Caco-2 (cell line): ENCODE data around the gene TRIM75. TPM values are rescaled to one million over a fixed set of nuclear protein-coding genes. Genes with fewer than 3 reads are reported as not detected.
"Not testable (repeated sequence)": the region's sequence is repeated elsewhere in the genome, so short reads cannot be mapped to it uniquely, and the experiment has no call there.

Source experiments
- BruUV-seq: library from RNA; stranded (reverse); fragments of 400-500 nt; replicated peaks from 2 replicates; lab custom pipeline; 2021; lab: Mats Ljungman, UMichigan
- CTCF ChIA-PET: fragments of 300-600 bp; sonication (Branson Sonifier 250); formaldehyde crosslinking; loops from one replicate; lab custom pipeline; 2022; ENCODE audit warnings: antibody characterized with exemption; lab: Charles Lee
- POLR2A ChIA-PET: fragments of 300-600 bp; sonication (Branson Sonifier 250); formaldehyde crosslinking; loops from one replicate; lab custom pipeline; 2022; ENCODE audit warnings: antibody characterized with exemption; lab: Charles Lee
- DNase-seq, 2 experiments: peaks; one replicate each; pipeline versions ENCODE4 v3.0.0 to v3.0.0-alpha.2; 2020 to 2022
- H3K27me3 ChIP-seq: replicated peaks from 2 replicates; pipeline ENCODE4 v1.6.0; 2011; ENCODE audit warnings: low read length; ENCODE audit not compliant: control insufficient read depth, insufficient read depth
- H3K36me3 ChIP-seq: 2 replicates; pipeline ENCODE4 v1.5.1; 2011; ENCODE audit warnings: low read length; ENCODE audit not compliant: control insufficient read depth, insufficient read depth
- H3K4me1 ChIP-seq: fragments of 250-450 bp; sonication (Bioruptor Pico); 2 replicates; pipeline ENCODE4 v1.5.1; 2020; ENCODE audit warnings: mild to moderate bottlenecking
- H3K4me3 ChIP-seq: 2 replicates; pipeline ENCODE4 v1.5.1; 2011; ENCODE audit warnings: low read depth, mild to moderate bottlenecking, control low read depth, low read length
- H3K9me3 ChIP-seq: fragments of 250-450 bp; sonication (Bioruptor Pico); 2 replicates; pipeline ENCODE4 v1.5.1; 2020; ENCODE audit warnings: mild to moderate bottlenecking, moderate library complexity
- H3K27ac Mint-ChIP-seq: one replicate; pipeline ENCODE4 v1.8.0; 2022; ENCODE audit warnings: mixed read lengths; ENCODE audit not compliant: unreplicated experiment
- H3K27me3 Mint-ChIP-seq: one replicate; pipeline ENCODE4 v1.8.0; 2022; ENCODE audit warnings: mixed read lengths; ENCODE audit not compliant: insufficient read depth, unreplicated experiment
- H3K36me3 Mint-ChIP-seq: one replicate; pipeline ENCODE4 v1.8.0; 2022; ENCODE audit warnings: mild to moderate bottlenecking, mixed read lengths; ENCODE audit not compliant: insufficient read depth, unreplicated experiment
- H3K4me1 Mint-ChIP-seq: one replicate; pipeline ENCODE4 v1.8.0; 2022; ENCODE audit warnings: low read depth, mixed read lengths; ENCODE audit not compliant: unreplicated experiment
- H3K4me3 Mint-ChIP-seq: one replicate; pipeline ENCODE4 v1.8.0; 2022; ENCODE audit warnings: mild to moderate bottlenecking, moderate library complexity, mixed read lengths; ENCODE audit not compliant: unreplicated experiment
- H3K9me3 Mint-ChIP-seq: one replicate; pipeline ENCODE4 v1.8.0; 2022; ENCODE audit warnings: mixed read lengths; ENCODE audit not compliant: unreplicated experiment
- intact Hi-C: fragments of 100-400 bp; cut with micrococcal nuclease; formaldehyde crosslinking; loops from one replicate; pipeline ENCODE4 v1.10.0; 2022; ENCODE audit not compliant: unreplicated experiment
- total RNA-seq: library from RNA; stranded (reverse); gene quantifications from 2 replicates; pipeline ENCODE4 v1.2.3, GENCODE V29; 2022
- TF ChIP-seq, protein P1 (sequence below), 2 experiments: fragments of 200-600 bp in 1 of 2; IDR thresholded peaks; 1 replicate in 1 of 2; 2 replicates in 1 of 2; pipeline versions ENCODE4 v1.5.1 to v1.8.0; 2011 to 2022; ENCODE audit warnings: antibody characterized with exemption in 1 of 2, control low read depth in 1 of 2, inconsistent platforms in 1 of 2, low read depth in 1 of 2, low read length in 1 of 2, mild to moderate bottlenecking in 1 of 2, moderate library complexity in 1 of 2; ENCODE audit not compliant: insufficient read depth in 1 of 2, severe bottlenecking in 1 of 2, unreplicated experiment in 1 of 2

Gene TRIM75
- total RNA-seq, 1 experiment from 2014 or later: not detected

GRCh38 chr4:165060938-165061337 is 7.3 kb downstream of the TRIM75 start:
- intact Hi-C loops: loop anchor here (1.0 kb wide), 1 partner anchor 123 kb away; no protein-coding TSS in a partner anchor
- no peak for DNase-seq
- no peak overlapping the region for H3K4me3 Mint-ChIP-seq
- peaks cover 2% of the 10 kb centered on the region for H3K27me3 Mint-ChIP-seq
- no peaks in the 10 kb centered on the region for H3K4me1 ChIP-seq
- ChIA-PET POLR2A (no interaction called here), CTCF (no interaction called here)
- no TSS peak for BruUV-seq
- TF ChIP-seq, protein P1, sequence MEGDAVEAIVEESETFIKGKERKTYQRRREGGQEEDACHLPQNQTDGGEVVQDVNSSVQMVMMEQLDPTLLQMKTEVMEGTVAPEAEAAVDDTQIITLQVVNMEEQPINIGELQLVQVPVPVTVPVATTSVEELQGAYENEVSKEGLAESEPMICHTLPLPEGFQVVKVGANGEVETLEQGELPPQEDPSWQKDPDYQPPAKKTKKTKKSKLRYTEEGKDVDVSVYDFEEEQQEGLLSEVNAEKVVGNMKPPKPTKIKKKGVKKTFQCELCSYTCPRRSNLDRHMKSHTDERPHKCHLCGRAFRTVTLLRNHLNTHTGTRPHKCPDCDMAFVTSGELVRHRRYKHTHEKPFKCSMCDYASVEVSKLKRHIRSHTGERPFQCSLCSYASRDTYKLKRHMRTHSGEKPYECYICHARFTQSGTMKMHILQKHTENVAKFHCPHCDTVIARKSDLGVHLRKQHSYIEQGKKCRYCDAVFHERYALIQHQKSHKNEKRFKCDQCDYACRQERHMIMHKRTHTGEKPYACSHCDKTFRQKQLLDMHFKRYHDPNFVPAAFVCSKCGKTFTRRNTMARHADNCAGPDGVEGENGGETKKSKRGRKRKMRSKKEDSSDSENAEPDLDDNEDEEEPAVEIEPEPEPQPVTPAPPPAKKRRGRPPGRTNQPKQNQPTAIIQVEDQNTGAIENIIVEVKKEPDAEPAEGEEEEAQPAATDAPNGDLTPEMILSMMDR (IDR thresholded peaks at IDR 0.05; ENCODE audit: insufficient read depth in 1 of 2, low read depth in 1 of 2, low read length in 1 of 2, severe bottlenecking in 1 of 2, unreplicated experiment in 1 of 2): peak; percentile 19 to 21
- H3K4me3 ChIP-seq: no peak overlapping the region
- no peaks in the 10 kb centered on the region for H3K27me3 ChIP-seq
- H3K9me3 Mint-ChIP-seq: no peaks in the 10 kb centered on the region
- H3K9me3 ChIP-seq: no peaks in the 10 kb centered on the region
- H3K27ac Mint-ChIP-seq: no peak overlapping the region
- no peaks in the 10 kb centered on the region for H3K4me1 Mint-ChIP-seq
- H3K36me3 Mint-ChIP-seq: no peaks in the 10 kb centered on the region
- H3K36me3 ChIP-seq: no peaks in the 10 kb centered on the region

DNA sequence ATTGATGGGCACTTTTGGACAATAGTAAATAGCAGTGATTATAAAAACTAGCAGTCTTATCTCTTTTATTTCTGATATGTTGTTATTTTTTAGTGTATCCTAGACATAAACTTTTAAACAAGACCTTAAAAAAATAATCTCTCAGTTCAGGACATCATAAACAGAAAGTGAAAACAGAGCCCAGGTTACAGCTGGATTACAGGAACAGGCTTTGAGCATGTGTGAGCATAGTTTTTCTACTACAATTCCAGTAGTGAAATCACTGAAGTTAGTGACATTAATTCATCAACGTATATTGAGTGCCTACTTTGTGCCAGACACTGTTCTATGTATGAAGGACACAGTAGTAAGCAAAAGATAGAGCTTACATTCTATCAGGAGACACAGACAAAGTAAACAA is 16.9 kb downstream of the TRIM75 start:
- Histone ChIP-seq H3K36me3 (no peaks in the 10 kb centered on the region), H3K9me3 (no peaks in the 10 kb centered on the region), H3K4me3 (no peak overlapping the region), H3K27me3 (no peaks in the 10 kb centered on the region), H3K4me1 (peaks cover 5% of the 10 kb centered on the region; the same call in 1 of the 2 replicates)
- CTCF ChIA-PET: no interaction called here
- TF ChIP-seq, protein P1 (IDR thresholded peaks at IDR 0.05; ENCODE audit: insufficient read depth in 1 of 2, low read depth in 1 of 2, low read length in 1 of 2, severe bottlenecking in 1 of 2, unreplicated experiment in 1 of 2): no peak
- no peak overlapping the region for H3K27ac Mint-ChIP-seq
- H3K4me1 Mint-ChIP-seq: peaks cover 7% of the 10 kb centered on the region
- H3K9me3 Mint-ChIP-seq: no peaks in the 10 kb centered on the region
- DNase-seq: no peak
- H3K27me3 Mint-ChIP-seq: no peaks in the 10 kb centered on the region
- no TSS peak for BruUV-seq
- no peaks in the 10 kb centered on the region for H3K36me3 Mint-ChIP-seq
- no peak overlapping the region for H3K4me3 Mint-ChIP-seq
- intact Hi-C loops: no loop called here
- POLR2A ChIA-PET: no interaction called here

- H3K4me1 Mint-ChIP-seq, BruUV-seq, CTCF ChIA-PET, H3K4me3 Mint-ChIP-seq, H3K4me1 ChIP-seq, H3K9me3 ChIP-seq, H3K9me3 Mint-ChIP-seq, H3K27me3 ChIP-seq, H3K27me3 Mint-ChIP-seq, intact Hi-C loops, POLR2A ChIA-PET, H3K36me3 Mint-ChIP-seq, H3K4me3 ChIP-seq, H3K36me3 ChIP-seq: not testable (repeated sequence)
- peak in 1 of 2 experiments; percentile 40 for DNase-seq
- peak overlapping the region; percentile 34 for H3K27ac Mint-ChIP-seq
Measured at GRCh38 chr4:165073346-165073745, 19.7 kb downstream of the TRIM75 start.
